Mononuclear cell (primary cell): ENCODE results near the gene CNOT10. TPM values are rescaled to one million over a fixed set of nuclear protein-coding genes. Genes with fewer than 3 reads are reported as not detected.
A peak's percentile ranks its signal among the peaks of the same experiment; 100 is the strongest.
"Not testable (repeated sequence)": the region's sequence is repeated elsewhere in the genome, so short reads cannot be mapped to it uniquely, and the experiment has no call there.

Experiments used
- H3K27me3 ChIP-seq: 2 replicates; pipeline ENCODE4 v1.6.0; 2011; ENCODE audit warnings: low read length, control low read depth; ENCODE audit not compliant: insufficient read depth
- H3K4me1 ChIP-seq: 2 replicates; pipeline ENCODE4 v1.5.1; 2011; ENCODE audit warnings: mild to moderate bottlenecking, low read length, control low read depth; ENCODE audit not compliant: insufficient read depth
- H3K4me3 ChIP-seq: 2 replicates; pipeline ENCODE4 v1.5.1; 2011; ENCODE audit warnings: mild to moderate bottlenecking, low read length, moderate library complexity
- H3K9me3 ChIP-seq: 2 replicates; pipeline ENCODE4 v1.5.1; 2011; ENCODE audit warnings: low read depth, mild to moderate bottlenecking, control low read depth, low read length
- total RNA-seq: library from RNA; depleted of rRNA; stranded (reverse); fragments of >200 nt; gene quantifications from one replicate; pipeline ENCODE4 v1.2.3, GENCODE V29; 2012

The CNOT10 gene, protein sequence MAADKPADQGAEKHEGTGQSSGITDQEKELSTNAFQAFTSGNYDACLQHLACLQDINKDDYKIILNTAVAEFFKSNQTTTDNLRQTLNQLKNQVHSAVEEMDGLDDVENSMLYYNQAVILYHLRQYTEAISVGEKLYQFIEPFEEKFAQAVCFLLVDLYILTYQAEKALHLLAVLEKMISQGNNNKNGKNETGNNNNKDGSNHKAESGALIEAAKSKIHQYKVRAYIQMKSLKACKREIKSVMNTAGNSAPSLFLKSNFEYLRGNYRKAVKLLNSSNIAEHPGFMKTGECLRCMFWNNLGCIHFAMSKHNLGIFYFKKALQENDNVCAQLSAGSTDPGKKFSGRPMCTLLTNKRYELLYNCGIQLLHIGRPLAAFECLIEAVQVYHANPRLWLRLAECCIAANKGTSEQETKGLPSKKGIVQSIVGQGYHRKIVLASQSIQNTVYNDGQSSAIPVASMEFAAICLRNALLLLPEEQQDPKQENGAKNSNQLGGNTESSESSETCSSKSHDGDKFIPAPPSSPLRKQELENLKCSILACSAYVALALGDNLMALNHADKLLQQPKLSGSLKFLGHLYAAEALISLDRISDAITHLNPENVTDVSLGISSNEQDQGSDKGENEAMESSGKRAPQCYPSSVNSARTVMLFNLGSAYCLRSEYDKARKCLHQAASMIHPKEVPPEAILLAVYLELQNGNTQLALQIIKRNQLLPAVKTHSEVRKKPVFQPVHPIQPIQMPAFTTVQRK
- 33.1 TPM for total RNA-seq

DNA sequence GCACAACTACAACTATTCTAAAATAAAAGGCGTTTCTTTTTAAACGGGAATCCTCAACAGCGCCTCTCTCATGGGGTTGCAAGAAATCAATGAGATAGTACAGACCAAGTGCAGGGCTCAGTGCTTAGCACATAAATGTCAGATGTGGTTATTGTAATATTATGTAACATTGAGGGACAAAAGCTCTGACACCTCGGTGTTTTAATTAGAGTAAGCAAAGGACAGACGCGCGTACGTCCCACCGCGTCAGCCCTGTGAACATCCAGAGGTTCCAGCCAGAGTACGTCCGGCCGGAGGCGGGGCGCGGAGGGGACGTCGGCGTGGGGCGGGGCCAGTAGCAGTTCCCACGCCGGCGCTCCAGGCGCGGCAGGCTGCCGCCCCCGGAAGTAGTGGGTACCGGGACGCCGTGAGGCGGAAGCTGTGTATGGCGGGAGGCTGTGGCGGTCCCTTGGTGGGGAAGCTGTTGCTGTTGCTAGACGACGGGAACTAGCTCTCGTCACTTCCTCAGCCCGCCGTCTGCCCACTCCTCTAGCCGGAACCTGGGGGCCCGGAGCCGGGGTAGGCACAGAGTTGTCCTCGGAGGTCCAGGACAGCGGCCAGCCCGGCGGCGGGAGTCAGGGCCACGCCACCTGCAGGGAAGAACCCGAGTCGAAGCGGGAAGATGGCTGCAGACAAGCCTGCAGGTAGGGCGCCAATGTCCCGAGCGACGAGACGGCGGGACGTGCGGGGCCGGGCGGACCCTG, at the start of gene CNOT10:
Gene CNOT10, plus strand, starts transcription at position 389 of the 743 bp plus-strand sequence. Its CDS starts 273 bp downstream, at position 662.
- Histone ChIP-seq H3K9me3 (no peaks in the 10 kb centered on the region), H3K27me3 (no peaks in the 10 kb centered on the region), H3K4me3 (peak within 1 kb of the TSS; percentile 93), H3K4me1 (peaks cover 24% of the 10 kb centered on the region)

DNA sequence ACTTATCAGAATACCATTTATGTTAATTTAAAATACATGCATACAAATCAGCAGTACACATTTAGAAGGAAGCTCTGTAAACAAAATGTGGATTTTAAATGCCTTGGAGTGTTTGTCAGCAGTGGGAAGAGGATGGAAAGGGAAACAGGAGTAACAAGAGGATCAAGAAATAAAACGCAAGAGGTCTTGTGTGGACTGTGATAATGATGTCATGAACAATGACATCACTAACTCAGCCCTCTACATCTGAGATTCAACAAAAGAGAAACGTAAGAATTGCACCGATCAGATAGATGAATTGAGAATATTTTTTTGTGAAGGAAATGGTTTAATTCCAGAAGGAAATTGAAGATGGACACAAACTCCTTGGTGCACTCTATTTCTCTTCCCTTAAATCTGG, 44.0 kb upstream of the CNOT10 start:
- H3K27me3 ChIP-seq: peaks cover 9% of the 10 kb centered on the region
- no peak overlapping the region for H3K4me3 ChIP-seq

DNA sequence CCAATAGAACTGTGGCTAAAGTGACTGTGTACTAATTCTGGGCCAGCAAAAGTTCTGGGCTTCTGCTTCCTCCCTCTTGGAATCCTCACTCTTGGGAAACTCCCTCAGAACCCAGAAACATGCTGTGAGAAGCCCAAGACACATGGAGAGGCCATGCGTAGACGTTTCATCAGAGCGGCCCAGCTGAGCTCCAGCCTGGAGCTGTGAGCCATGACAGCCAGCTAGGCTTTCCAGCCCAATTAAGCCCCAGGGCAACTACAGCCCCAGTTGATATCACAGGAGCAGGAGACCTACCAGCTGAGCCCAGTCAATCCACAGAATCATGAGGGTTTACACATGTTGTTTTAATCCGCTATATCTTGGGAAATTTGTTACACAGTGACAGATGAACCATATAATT, 43.6 kb upstream of the CNOT10 start:
- no peaks in the 10 kb centered on the region for H3K9me3 ChIP-seq
- H3K4me3 ChIP-seq: no peak overlapping the region
- H3K4me1 ChIP-seq: no peaks in the 10 kb centered on the region
- H3K27me3 ChIP-seq: peaks cover 9% of the 10 kb centered on the region

More for the DNA sequence above, 44.0 kb upstream of the CNOT10 start:
- no peaks in the 10 kb centered on the region for H3K4me1 ChIP-seq
- no peaks in the 10 kb centered on the region for H3K9me3 ChIP-seq

DNA sequence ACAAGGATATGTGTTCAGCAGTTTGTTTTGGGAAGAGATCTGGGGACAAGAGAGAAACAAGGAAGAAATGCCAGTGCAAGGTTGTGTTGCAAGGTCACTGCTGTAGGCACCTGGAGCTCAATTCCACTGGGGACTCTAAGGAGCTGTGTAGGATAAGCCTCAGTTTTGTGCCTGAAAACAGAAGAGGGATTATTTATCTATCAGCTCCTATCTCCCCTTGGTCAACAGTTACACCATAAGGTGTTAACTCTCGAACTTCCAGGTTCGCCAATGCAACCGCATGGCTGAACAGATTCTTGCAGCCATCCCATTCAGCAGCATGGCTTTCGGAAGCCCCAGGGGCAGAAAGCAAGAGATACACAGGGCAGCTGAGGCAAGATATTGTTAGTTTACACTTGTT, 41.6 kb upstream of the CNOT10 start:
- Histone ChIP-seq H3K4me3 (no peak overlapping the region), H3K27me3 (peaks cover 9% of the 10 kb centered on the region), H3K4me1 (no peaks in the 10 kb centered on the region), H3K9me3 (no peaks in the 10 kb centered on the region)

DNA sequence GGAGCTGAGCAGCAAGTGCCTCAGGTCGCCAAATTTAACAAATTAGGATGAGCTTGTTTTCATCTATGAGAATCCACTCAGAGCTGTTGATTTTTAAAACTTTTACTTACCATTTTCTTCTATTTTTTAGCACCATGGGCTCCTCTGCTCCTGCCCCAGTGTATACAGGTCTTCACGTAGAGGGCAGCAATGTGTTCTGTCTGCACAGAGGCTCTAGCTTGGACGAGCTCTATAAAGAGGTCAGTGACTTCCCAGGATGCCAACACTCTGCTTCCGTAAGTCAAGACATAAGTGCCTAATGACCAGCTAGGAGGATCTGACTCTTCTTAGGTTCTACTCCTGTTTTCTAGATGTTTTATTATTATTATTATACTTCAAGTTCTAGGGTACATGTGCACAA, 41.2 kb upstream of the CNOT10 start:
- H3K4me1 ChIP-seq: no peaks in the 10 kb centered on the region
- no peaks in the 10 kb centered on the region for H3K9me3 ChIP-seq
- H3K4me3 ChIP-seq: no peak overlapping the region
- H3K27me3 ChIP-seq: peaks cover 9% of the 10 kb centered on the region

DNA sequence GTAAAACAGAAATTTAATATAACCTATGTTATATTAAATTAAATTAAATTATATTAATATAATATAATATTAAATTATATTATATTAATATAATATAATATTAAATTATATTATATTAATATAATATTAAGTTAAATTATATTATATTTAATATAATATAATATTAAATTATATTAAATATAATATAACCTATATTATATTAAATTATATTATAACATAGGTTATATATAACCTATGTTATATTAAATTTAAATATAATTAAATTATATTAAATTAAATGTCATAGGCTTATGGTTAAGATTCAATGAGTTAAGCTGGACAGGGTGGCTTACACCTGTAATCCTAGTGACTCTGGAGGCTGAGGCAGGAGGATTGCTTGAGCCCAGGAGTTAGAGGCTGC, 40.6 kb upstream of the CNOT10 start:
- Histone ChIP-seq H3K4me3 (no peak overlapping the region), H3K9me3 (no peaks in the 10 kb centered on the region), H3K27me3 (peaks cover 9% of the 10 kb centered on the region), H3K4me1 (no peaks in the 10 kb centered on the region)

DNA sequence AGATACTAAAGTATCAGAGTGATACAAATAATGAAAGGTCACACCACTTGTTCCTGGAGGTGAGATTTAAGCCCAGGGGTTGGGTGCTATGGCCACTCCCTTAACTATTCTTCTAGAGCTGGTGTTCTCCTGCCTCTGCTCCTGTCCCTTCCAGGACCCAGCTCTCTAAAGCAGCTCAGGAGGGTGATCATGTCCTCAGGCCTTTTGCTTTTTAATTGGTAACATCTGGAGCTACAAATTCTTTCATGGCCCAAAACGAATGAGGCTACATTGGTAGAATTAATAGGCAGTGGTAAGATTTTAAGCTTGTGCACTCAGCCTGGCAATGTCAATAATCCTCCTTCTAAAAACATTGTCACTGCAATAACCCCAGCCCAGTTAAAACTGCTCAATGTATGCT, 38.2 kb upstream of the CNOT10 start:
- no peaks in the 10 kb centered on the region for H3K27me3 ChIP-seq
- no peaks in the 10 kb centered on the region for H3K9me3 ChIP-seq
- H3K4me1 ChIP-seq: no peaks in the 10 kb centered on the region
- no peak overlapping the region for H3K4me3 ChIP-seq

DNA sequence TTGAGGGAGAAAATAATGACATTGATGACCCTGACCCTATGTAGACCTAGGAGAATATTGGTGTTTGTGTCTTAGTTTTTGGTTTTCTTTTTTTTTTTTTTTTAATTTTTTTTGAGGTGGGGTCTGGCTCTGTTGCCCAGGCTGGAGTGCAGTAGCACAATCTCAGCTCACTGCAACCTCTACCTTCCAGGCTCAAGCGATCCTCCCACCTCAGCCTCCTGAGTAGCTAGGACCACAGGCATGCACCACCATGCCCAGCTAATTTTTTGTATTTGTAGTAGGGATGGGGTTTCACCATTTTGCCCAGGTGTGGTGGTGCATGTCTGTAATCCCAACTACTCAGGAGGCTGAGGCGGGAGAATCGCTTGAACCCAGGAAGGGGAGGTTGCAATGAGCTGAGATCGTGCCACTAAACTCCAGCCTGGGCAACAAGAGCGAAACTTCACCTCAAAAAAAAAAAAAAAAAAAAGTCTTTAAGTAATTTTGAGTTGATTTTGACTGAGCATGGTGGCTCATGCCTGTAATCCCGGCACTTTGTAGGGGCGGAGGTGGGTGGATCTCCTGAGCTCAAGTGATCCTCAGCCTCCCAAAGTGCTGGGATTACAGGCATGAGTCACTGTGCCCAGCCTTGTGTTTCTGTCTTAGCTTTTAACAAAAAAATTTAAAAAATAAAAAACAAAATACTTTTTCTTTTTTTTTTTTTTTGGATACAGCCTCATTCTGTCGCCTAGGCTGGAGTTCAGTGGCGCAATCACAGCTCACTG, 32.5 kb upstream of the CNOT10 start:
- H3K4me1 ChIP-seq, H3K4me3 ChIP-seq, H3K9me3 ChIP-seq: not testable (repeated sequence)

DNA sequence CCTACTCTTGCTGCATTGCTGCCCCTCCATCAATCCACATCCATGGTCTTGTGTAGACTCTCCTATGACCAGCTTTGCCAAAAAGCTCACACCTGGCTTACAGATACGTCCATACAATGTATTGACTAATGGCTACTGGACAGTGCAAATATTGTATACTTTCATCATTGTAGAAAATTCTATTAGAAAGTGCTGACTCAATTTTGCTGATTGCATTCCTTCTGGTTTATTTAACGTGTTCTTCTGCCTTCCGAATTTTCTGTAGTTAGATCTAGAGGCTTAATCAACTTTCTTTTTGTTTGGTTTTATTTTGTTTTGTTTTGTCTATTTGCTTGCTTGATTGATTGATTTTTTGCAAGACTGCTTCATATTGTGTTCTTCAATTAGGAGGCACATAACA, 29.8 kb upstream of the CNOT10 start:
- Histone ChIP-seq H3K27me3 (no peaks in the 10 kb centered on the region), H3K4me3 (no peak overlapping the region), H3K9me3 (no peaks in the 10 kb centered on the region), H3K4me1 (no peaks in the 10 kb centered on the region)

More for the DNA sequence above, 32.5 kb upstream of the CNOT10 start:
- not testable (repeated sequence) for H3K27me3 ChIP-seq

DNA sequence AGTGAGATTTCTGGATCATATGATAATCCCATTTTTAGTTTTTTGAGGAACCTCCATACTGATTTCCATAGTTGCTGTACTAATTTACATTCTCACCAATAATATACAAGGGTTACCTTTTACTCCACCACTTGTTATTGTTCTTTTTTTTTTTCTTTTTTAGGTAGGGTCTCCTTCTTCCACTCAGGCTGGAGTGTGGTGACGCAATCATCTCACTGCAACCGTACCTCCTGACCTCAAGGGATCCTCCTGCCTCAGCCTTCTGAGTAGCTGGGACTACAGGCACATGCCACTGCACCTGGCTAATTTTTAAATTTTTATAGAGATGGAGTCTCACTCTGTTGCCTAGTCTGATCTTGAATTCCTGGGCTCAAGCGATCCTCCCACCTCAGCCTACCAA, 24.4 kb upstream of the CNOT10 start:
- Histone ChIP-seq H3K4me1 (no peaks in the 10 kb centered on the region), H3K27me3 (no peaks in the 10 kb centered on the region), H3K9me3 (no peaks in the 10 kb centered on the region), H3K4me3 (no peak overlapping the region)

DNA sequence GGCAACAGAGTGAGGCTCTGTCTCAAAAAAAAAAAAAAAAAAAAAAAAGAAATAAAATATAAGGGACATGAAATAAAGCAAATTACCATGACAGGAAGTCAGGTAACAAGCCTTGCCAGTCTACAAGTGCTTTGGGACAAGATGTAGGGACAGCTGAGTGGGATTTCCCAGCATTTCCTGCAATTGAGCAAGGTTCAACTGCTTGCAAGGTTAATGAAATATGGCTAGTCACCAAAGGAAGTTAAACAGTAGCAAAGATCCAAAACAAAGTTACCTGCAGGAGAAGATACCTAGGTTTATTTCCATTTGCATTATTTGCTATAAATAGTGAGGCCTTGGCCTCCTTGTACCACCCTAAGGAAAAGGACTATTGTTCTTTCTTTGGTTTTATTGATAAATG, 22.3 kb upstream of the CNOT10 start:
- no peaks in the 10 kb centered on the region for H3K9me3 ChIP-seq
- H3K4me1 ChIP-seq: no peaks in the 10 kb centered on the region
- no peaks in the 10 kb centered on the region for H3K27me3 ChIP-seq
- no peak overlapping the region for H3K4me3 ChIP-seq

DNA sequence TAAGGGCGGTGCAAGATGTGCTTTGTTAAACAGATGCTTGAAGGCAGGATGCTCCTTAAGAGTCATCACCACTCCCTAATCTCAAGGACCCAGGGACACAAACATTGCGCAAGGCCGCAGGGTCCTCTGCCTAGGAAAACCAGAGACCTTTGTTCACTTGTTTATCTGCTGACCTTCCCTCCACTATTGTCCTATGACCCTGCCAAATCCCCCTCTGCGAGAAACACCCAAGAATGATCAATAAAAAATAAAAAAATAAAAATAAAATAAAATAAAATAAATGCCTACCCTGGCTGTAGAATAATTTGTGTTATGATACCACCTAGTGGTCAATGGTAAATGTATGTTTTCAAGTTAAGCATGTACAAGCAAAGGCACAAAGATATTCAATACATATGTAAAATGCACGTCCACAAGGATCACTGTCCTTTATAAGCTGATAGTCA, 20.3 kb upstream of the CNOT10 start:
- not testable (repeated sequence) for H3K4me3 ChIP-seq, H3K9me3 ChIP-seq, H3K27me3 ChIP-seq, H3K4me1 ChIP-seq

DNA sequence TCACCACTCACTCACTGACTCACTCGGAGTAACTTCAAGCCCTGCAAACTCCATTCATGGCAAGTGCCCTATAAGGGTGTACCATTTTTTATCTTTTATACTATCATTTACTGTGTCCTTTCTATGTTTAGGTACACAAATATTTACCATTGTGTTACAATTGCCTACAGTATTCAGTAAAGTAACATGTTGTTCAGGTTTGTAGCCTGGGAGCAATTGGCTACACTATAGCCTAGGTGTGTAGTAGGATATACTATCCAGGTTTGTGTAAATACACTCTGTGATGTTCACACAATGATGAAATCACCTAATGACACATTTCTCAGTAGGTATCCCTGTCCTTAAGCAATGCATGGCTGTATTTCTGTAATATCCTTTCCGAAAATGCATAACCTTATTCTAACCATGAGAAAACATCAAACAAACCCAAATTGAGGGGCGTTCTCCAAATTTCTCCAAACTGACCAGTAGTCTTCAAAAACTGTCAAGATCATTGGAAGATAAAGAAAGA, 17.9 kb upstream of the CNOT10 start:
- Histone ChIP-seq H3K27me3 (no peaks in the 10 kb centered on the region), H3K4me1 (no peaks in the 10 kb centered on the region), H3K4me3 (no peak overlapping the region), H3K9me3 (no peaks in the 10 kb centered on the region)

DNA sequence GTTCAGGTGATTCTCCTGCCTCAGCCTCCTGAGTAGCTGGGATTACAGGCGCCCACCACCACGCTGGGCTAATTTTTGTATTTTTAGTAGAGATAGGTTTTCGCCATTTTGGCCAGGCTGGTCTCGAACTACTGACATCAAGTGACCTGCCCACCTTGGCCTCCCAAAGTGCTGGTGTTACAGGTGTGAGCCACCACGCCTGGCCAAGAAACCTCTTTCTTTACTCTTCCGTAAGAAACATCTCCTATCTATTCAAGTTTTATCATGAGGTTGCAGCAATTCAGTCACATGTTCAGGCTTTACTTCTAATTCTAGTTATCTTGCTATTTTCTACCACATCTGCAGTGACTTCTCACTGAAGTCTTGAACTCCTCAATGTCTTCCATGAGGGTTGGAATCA, 15.8 kb upstream of the CNOT10 start:
- H3K4me3 ChIP-seq, H3K4me1 ChIP-seq, H3K9me3 ChIP-seq, H3K27me3 ChIP-seq: not testable (repeated sequence)
